Measurements from ENCODE around the gene CERS6. TPM values are rescaled to one million over a fixed set of nuclear protein-coding genes. Genes with fewer than 3 reads are reported as not detected.
A peak's percentile ranks its signal among the peaks of the same experiment; 100 is the strongest.

The CERS6 gene
- total RNA-seq, 4 donors from 2014 or later, result 35.7 to 60.6 (median 39.2) TPM

DNA sequence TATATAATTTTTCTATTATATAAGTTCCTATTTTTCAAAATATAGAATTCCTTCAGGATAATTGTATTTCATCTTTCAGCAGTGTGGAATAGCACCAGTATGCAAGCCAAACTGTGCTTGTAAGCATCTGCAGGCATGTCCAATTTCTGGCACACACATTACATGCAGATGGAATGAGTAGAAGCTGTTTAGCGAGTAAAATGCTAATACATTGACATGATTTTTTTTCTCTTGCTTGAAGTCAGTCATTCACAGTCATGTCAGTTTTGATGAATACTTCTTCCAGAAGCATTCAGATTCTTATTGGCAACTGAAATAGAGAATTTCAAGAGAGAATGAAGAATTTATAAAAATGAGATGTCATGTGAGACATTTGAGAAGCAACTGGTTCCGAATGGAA lies 109.4 kb downstream of the CERS6 start:
- H3K4me1 ChIP-seq, result peaks cover 35 to 38% of the 10 kb centered on the region in 2 donors
- no peak for DNase-seq
- H3K27me3 ChIP-seq, result no peaks in the 10 kb centered on the region
- no peaks in the 10 kb centered on the region for H3K9me3 ChIP-seq
- H3K36me3 ChIP-seq, result no peaks in the 10 kb centered on the region
- intact Hi-C loops (cut with DNase I), result no loop called here
- WGBS, 2 donors, result 94 to 98% methylated on average over 2 of the region's 2 CpGs
- H3K27ac ChIP-seq, result no peak overlapping the region
- H3K4me3 ChIP-seq (replicated peaks in 1 of 3), result no peak overlapping the region
- TF ChIP-seq, protein P1, sequence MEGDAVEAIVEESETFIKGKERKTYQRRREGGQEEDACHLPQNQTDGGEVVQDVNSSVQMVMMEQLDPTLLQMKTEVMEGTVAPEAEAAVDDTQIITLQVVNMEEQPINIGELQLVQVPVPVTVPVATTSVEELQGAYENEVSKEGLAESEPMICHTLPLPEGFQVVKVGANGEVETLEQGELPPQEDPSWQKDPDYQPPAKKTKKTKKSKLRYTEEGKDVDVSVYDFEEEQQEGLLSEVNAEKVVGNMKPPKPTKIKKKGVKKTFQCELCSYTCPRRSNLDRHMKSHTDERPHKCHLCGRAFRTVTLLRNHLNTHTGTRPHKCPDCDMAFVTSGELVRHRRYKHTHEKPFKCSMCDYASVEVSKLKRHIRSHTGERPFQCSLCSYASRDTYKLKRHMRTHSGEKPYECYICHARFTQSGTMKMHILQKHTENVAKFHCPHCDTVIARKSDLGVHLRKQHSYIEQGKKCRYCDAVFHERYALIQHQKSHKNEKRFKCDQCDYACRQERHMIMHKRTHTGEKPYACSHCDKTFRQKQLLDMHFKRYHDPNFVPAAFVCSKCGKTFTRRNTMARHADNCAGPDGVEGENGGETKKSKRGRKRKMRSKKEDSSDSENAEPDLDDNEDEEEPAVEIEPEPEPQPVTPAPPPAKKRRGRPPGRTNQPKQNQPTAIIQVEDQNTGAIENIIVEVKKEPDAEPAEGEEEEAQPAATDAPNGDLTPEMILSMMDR (IDR thresholded peaks at IDR 0.05), result no peak
- no peak for TF ChIP-seq POLR2A (IDR thresholded peaks at IDR 0.05)

DNA sequence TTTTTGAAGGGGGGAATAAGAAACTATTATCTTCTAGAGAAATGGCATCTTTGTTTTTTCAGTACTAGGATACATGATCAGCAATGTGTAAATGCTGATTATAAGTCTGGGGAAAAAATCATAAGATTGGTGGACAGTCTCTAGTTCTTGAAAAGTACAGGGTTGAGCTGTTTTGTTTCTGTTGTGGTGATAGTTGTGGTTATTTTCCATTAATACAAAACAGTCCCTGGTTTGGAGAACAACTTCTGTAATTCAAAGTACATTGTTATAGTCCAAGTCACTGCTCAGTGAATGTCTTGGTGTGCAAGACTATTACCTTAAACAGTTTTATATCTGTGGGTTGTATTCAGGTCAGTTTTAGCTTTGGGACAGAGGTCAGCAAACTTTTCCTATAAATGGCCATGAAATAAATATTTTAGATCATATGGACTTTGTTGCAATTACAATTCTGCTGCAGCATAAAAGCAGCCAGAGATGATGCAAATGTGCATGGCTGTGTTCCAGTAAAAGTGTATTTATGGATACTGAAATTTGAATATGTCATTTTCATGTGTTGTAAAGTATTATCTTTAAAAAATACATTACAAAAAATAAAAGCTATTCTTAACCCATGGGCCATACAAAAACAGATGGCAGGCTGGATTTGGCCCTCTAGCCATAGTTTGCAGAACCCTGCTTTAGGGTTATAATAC lies 111.0 kb downstream of the CERS6 start:
- Histone ChIP-seq H3K36me3 (no peaks in the 10 kb centered on the region), H3K27me3 (no peaks in the 10 kb centered on the region), H3K27ac (no peak overlapping the region), H3K4me3 (replicated peaks in 1 of 3) (no peak overlapping the region), H3K9me3 (no peaks in the 10 kb centered on the region), H3K4me1 (peaks cover 40 to 45% of the 10 kb centered on the region in 2 donors)
- no peak for TF ChIP-seq POLR2A (IDR thresholded peaks at IDR 0.05)
- intact Hi-C loops (cut with DNase I), result no loop called here
- DNase-seq, result no peak

DNA sequence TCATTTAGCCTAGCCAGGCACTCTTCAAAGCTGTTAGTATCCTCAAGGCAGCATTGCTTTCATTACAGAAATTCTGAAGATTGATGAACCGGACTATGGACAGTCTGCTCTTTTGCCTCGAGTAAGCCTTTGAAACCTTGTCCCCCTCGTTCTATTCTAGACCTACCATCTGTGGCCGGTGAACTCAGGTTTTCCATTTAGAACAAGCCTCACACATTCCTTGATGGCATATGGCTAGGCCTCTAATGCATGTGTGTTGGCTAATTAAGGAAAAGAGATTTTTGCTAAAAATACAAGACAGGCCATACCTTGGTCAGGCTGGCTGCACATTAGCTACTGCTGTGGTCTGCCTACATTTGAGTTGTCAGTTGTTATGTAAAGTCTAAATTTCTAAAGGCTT lies 111.8 kb downstream of the CERS6 start:
- Histone ChIP-seq H3K36me3 (no peaks in the 10 kb centered on the region), H3K4me3 (replicated peaks in 1 of 3) (no peak overlapping the region), H3K27me3 (no peaks in the 10 kb centered on the region), H3K9me3 (no peaks in the 10 kb centered on the region), H3K4me1 (peaks cover 41 to 48% of the 10 kb centered on the region in 2 donors), H3K27ac (no peak overlapping the region)
- DNase-seq, result no peak
- TF ChIP-seq, protein P1 (IDR thresholded peaks at IDR 0.05), result no peak
- no peak for TF ChIP-seq POLR2A (IDR thresholded peaks at IDR 0.05)
- WGBS, 2 donors, result 77 to 80% methylated on average over 4 of the region's 4 CpGs
- intact Hi-C loops (cut with DNase I), result no loop called here

DNA sequence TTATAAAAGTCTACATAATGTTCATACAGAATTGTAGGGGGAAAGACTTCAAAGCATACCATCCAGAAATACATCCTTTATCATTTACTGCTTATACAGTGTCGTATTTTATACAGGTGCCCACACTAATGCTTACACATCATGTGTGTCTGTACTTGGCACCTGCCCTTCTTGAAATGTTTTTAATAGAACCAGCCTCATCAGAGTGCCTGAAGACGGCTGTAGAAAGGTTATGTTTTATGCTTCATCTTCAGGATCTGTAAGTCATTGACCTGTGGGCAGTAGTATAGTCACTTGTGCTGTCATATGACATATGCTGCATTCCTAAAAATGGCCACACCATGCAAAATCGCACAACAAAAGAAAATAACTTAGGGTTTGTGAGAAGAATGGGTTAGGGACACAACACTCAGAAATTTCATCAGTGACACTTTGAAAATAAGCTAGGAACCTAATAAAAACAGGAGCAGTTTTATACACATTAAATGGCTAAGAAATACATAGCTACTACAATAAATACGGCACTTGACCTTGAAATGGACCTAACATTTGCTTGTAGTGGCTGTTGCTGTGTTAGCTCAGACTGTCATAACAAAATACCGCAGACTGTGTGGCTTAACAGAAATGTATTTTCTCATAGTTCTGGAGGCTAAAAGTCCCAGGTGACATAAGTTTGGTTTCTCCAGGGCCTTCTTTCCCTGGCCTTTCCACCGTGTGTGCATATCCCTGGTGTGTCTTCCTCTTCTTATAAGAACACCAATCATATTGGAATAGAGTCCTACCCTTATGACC lies 112.6 kb downstream of the CERS6 start:
- intact Hi-C loops (cut with DNase I), result no loop called here
- H3K27ac ChIP-seq, result peak overlapping the region in 2 of 3 donors; percentile 38 to 50
- no peaks in the 10 kb centered on the region for H3K36me3 ChIP-seq
- WGBS, 2 donors, result 46 to 59% methylated on average over 6 of the region's 6 CpGs
- TF ChIP-seq, protein P1 (IDR thresholded peaks at IDR 0.05), result no peak
- TF ChIP-seq POLR2A (IDR thresholded peaks at IDR 0.05), result no peak
- no peak for DNase-seq
- H3K4me3 ChIP-seq (replicated peaks in 1 of 3), result no peak overlapping the region
- H3K9me3 ChIP-seq, result no peaks in the 10 kb centered on the region
- H3K27me3 ChIP-seq, result no peaks in the 10 kb centered on the region
- H3K4me1 ChIP-seq, result peaks cover 49 to 56% of the 10 kb centered on the region in 2 donors

DNA sequence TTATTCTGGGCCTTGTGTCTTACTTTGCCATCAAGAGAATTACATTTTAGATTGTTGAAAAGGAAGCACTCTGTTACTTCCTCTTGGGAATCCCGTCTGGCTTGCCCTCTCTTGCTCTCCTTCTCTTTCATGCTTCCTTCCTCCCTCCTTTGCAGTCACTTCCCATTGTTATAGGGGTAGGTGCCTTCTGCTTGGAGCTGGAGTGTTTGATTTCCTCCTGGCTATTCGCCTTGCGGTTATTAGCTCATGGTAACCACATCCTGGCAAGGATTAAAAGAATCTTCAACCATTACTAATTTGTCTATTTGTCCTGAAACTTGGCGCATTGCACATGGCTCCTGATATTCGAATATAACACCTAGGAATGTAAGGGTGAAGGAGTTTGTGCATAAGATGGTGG lies 115.0 kb downstream of the CERS6 start:
- intact Hi-C loops (cut with DNase I), result no loop called here
- Histone ChIP-seq H3K27ac (no peak overlapping the region), H3K36me3 (no peaks in the 10 kb centered on the region), H3K4me3 (replicated peaks in 1 of 3) (no peak overlapping the region), H3K9me3 (no peaks in the 10 kb centered on the region), H3K27me3 (no peaks in the 10 kb centered on the region), H3K4me1 (peaks cover 65 to 67% of the 10 kb centered on the region in 2 donors)
- 82 to 85% methylated on average over 5 of the region's 5 CpGs for WGBS, 2 donors
- TF ChIP-seq POLR2A (IDR thresholded peaks at IDR 0.05), result no peak
- TF ChIP-seq, protein P1 (IDR thresholded peaks at IDR 0.05), result no peak
- DNase-seq, result no peak

All from thyroid gland (tissue), 4 donors.